ENCODE data around the gene PLEK2. TPM values are rescaled to one million over a fixed set of nuclear protein-coding genes. Genes with fewer than 3 reads are reported as not detected.
A peak's percentile ranks its signal among the peaks of the same experiment; 100 is the strongest.

The PLEK2 gene
- total RNA-seq, 1 experiment from 2014 or later, result 46.0 TPM

DNA sequence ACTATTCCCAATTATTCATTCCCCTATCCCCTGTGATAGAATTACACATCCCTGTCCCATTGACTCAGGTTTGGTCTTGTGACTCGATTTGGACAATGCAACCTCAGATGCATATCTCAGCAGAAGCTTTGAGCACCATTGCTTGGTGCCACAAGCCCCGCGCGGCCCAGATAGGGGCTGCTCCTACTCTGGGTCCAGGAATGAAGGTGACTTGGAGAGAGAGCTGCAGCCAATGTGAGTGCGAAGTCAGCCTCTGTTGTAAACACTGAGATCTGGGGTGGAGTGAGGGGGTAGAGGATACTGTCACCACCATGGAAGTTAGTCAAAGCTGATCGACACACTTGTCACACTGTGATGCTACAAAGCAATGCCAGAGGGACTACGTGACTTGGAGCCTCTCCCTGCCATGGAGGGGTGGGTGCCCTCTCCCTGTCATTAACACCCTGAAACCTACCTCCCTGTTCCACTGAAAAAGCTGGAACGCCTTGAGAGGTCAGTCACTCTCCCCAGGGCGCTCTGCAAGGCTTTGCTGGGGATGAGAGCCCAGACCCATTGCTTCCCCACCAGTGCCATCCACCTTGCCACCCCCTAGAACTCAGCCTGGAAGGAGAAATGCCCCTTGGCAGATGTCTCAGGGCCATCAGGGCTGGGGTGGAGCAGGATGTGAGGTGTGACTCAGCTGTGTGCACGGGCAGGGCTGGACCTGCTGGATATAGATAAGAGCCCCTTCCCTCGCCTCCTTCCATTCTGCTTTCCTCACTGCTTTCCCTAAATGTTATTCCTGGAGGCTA lies 6.6 kb upstream of the PLEK2 start:
- peaks cover 56% of the 10 kb centered on the region for H3K4me1 ChIP-seq (replicated peaks; ENCODE audit: insufficient read depth)
- H4K20me1 ChIP-seq (ENCODE audit: insufficient read depth), result no peaks in the 10 kb centered on the region
- BruUV-seq (replicated peaks), result no TSS peak
- H3K9me2 ChIP-seq (ENCODE audit: insufficient read depth), result no peaks in the 10 kb centered on the region
- H3K27me3 ChIP-seq (ENCODE audit: insufficient read depth, low read depth), result no peaks in the 10 kb centered on the region
- H3K27ac ChIP-seq, result peak overlapping the region; percentile 54
- intact Hi-C loops (cut with micrococcal nuclease; ENCODE audit: unreplicated experiment), result no loop called here
- H3K4me3 ChIP-seq, result 0 out of 2 replicates have a peak overlapping the region, but pooled peaks have one; percentile 0
- TF ChIP-seq CTCF (conservative IDR thresholded peaks at IDR 0.05), result no peak
- no peak for TF ChIP-seq EZH2 (IDR thresholded peaks at IDR 0.05; ENCODE audit: low read depth)
- no peak overlapping the region; the same call in none of the 2 replicates for H2AFZ ChIP-seq
- DNase-seq, result peak; percentile 69 to 78
- peaks cover 37% of the 10 kb centered on the region for H3F3A ChIP-seq (ENCODE audit: insufficient read depth, low read depth)
- no peaks in the 10 kb centered on the region for H3K36me3 ChIP-seq (ENCODE audit: low read depth)
- H3K4me2 ChIP-seq, result peak overlapping the region; percentile 64
- POLR2A ChIA-PET (ENCODE audit: unreplicated experiment), result no interaction called here
- no peaks in the 10 kb centered on the region for H3K9me3 ChIP-seq (ENCODE audit: insufficient read depth, low read depth)
- CTCF ChIA-PET, result no interaction called here
- no peaks in the 10 kb centered on the region for H3K79me2 ChIP-seq (ENCODE audit: low read depth)

DNA sequence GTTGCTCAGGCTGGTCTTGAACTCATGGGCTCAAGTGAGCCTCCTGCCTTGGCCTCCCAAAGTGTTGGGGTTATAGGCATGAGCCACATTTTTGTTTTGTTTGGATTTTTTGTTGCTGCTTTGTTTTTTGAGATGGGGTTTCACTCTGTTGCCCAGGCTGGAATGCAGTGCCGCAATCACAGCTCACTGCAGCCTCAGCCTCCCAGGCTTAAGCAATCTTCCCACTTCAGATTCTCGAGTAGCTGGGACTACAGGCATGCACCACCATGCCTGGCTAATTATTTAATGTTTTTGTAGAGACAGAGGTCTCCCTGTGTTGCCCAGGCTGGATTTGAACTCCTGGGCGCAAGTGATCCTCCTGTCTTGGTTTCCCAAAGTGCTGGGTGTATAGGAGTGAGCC lies 5.7 kb upstream of the PLEK2 start:
- H3K9me3 ChIP-seq (ENCODE audit: insufficient read depth, low read depth), result no peaks in the 10 kb centered on the region
- no peaks in the 10 kb centered on the region for H3K36me3 ChIP-seq (ENCODE audit: low read depth)
- H3K4me1 ChIP-seq (replicated peaks; ENCODE audit: insufficient read depth), result peaks cover 65% of the 10 kb centered on the region
- H3K27ac ChIP-seq, result peak overlapping the region; percentile 54
- no peaks in the 10 kb centered on the region for H3K9me2 ChIP-seq (ENCODE audit: insufficient read depth)
- H3K4me2 ChIP-seq, result no peak overlapping the region
- no peaks in the 10 kb centered on the region for H4K20me1 ChIP-seq (ENCODE audit: insufficient read depth)
- ChIA-PET POLR2A (ENCODE audit: unreplicated experiment) (no interaction called here), CTCF (no interaction called here)
- BruUV-seq (replicated peaks), result no TSS peak
- no peak overlapping the region for H3K4me3 ChIP-seq
- peaks cover 47% of the 10 kb centered on the region for H3F3A ChIP-seq (ENCODE audit: insufficient read depth, low read depth)
- intact Hi-C loops (cut with micrococcal nuclease; ENCODE audit: unreplicated experiment), result no loop called here
- no peaks in the 10 kb centered on the region for H3K27me3 ChIP-seq (ENCODE audit: insufficient read depth, low read depth)
- no peak overlapping the region for H2AFZ ChIP-seq
- DNase-seq, result peak in 1 of 2 experiments; percentile 48
- peaks cover 2% of the 10 kb centered on the region for H3K79me2 ChIP-seq (ENCODE audit: low read depth)
- TF ChIP-seq EZH2 (IDR thresholded peaks at IDR 0.05; ENCODE audit: low read depth) (no peak), CTCF (conservative IDR thresholded peaks at IDR 0.05) (no peak)

GRCh38 chr14:67416810-67417209 lies 4.8 kb upstream of the PLEK2 start:
- Histone ChIP-seq H2AFZ (no peak overlapping the region), H3K9me3 (ENCODE audit: insufficient read depth, low read depth) (no peaks in the 10 kb centered on the region), H3K4me3 (no peak overlapping the region), H3F3A (ENCODE audit: insufficient read depth, low read depth) (peaks cover 49% of the 10 kb centered on the region), H3K9me2 (ENCODE audit: insufficient read depth) (no peaks in the 10 kb centered on the region), H3K27ac (no peak overlapping the region), H3K4me2 (no peak overlapping the region), H4K20me1 (ENCODE audit: insufficient read depth) (no peaks in the 10 kb centered on the region), H3K27me3 (ENCODE audit: insufficient read depth, low read depth) (no peaks in the 10 kb centered on the region), H3K36me3 (ENCODE audit: low read depth) (no peaks in the 10 kb centered on the region), H3K4me1 (replicated peaks; ENCODE audit: insufficient read depth) (peaks cover 69% of the 10 kb centered on the region), H3K79me2 (ENCODE audit: low read depth) (peaks cover 7% of the 10 kb centered on the region)
- POLR2A ChIA-PET (ENCODE audit: unreplicated experiment), result no interaction called here
- CTCF ChIA-PET, result no interaction called here
- DNase-seq, result no peak
- intact Hi-C loops (cut with micrococcal nuclease; ENCODE audit: unreplicated experiment), result no loop called here
- TF ChIP-seq EZH2 (IDR thresholded peaks at IDR 0.05; ENCODE audit: low read depth) (no peak), CTCF (conservative IDR thresholded peaks at IDR 0.05) (no peak)
- no TSS peak for BruUV-seq (replicated peaks)
